Adrenal gland (tissue), 5 donors: ENCODE data around the gene THSD7B.

Experiments used
- CTCF ChIP-seq, 6 experiments: fragments of 450-650 bp in 4 of 6; fragments of 200-600 bp in 2 of 6; sonication (generic) in 1 of 6; IDR thresholded peaks; 1 replicate in 5 of 6; 2 replicates in 1 of 6; pipeline versions ENCODE4 v1.5.1 to v1.8.0; 2016 to 2021; ENCODE audit warnings: antibody characterized with exemption in 6 of 6, mild to moderate bottlenecking in 2 of 6, moderate library complexity in 1 of 6
- POLR2A ChIP-seq, 2 donors: fragments of 450-650 bp; IDR thresholded peaks; one replicate each; pipeline ENCODE4 v1.6.1; 2017; ENCODE audit warnings: antibody characterized with exemption in 2 of 2, mild to moderate bottlenecking in 2 of 2, moderate library complexity in 1 of 2
- donor health status: DM: no; HTN: no; CAD: no.

GRCh38 chr2:136858656-136859055 lies 93.3 kb downstream of the THSD7B start:
- TF ChIP-seq CTCF (IDR thresholded peaks at IDR 0.05) (no peak), POLR2A (IDR thresholded peaks at IDR 0.05) (no peak)
